GM20000 (cell line): ENCODE data around the gene NTMT1.

Experiments
- DNase-seq: peaks from one replicate; pipeline ENCODE4 v3.0.0; 2012; ENCODE audit warnings: low spot score
- CTCF ChIP-seq: IDR thresholded peaks from 2 replicates; pipeline ENCODE4 v1.5.1; 2012; ENCODE audit warnings: mild to moderate bottlenecking, control low read depth; ENCODE audit errors: extremely low read depth, missing control alignments

The NTMT1 gene

DNA sequence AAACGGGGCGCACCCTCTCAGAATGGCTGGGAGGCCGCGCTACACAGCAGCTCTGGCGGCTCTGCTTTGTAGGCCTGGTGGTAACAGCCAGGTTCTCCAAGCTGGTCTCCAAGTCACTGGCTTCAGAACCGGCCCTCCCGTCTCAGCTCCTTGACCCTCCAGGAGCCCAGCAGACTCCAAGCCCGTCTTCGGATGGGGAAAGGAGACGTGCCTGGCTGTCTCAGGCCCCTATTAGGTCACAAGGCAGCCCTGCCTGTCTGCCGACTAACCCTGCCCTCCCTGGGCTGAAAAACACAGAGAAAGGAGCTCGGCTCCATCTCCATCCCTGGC is 13.8 kb downstream of the NTMT1 start:
- no peak for DNase-seq
- TF ChIP-seq CTCF = no peak

GRCh38 chr9:129640086-129640870 is 14.3 kb downstream of the NTMT1 start:
- TF ChIP-seq CTCF = no peak
- DNase-seq = no peak

- TF ChIP-seq CTCF = no peak
- DNase-seq = no peak
These were observed 15.1 kb downstream of the NTMT1 start for GRCh38 chr9:129640871-129641749.

GRCh38 chr9:129641750-129642585 is 16.0 kb downstream of the NTMT1 start, which contains the start of gene ASB6:
Gene ASB6, minus strand, starts transcription at chr9:129642151. Its CDS starts 152 bp downstream, at chr9:129641999.
- DNase-seq = peak; percentile 100

GRCh38 chr9:129643706-129644105 is 17.7 kb downstream of the NTMT1 start:
- TF ChIP-seq CTCF = no peak
- no peak for DNase-seq

More at GRCh38 chr9:129641750-129642585, 16.0 kb downstream of the NTMT1 start, which contains the start of gene ASB6:
- peak; percentile 81 for TF ChIP-seq CTCF

DNA sequence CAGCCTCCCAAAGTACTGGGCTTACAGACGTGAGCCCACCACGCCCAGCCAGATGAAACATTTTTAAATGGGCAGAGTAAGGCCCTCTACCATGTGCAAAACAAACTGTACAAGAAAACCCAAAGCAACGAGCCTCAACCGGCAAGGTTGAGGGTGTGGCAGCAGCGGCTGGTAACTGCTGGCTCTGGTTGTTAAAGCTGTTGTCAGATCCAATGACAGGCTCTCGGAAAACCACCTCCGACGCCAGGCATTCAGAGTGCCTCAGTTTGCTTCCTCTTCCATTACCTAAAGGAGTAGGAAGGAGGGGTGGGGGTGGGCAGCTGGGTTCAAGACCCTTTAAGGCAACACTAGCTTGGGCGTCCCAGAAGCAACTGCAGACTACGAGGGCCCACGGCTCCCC is 18.4 kb downstream of the NTMT1 start:
- no peak for TF ChIP-seq CTCF
- no peak for DNase-seq

DNA sequence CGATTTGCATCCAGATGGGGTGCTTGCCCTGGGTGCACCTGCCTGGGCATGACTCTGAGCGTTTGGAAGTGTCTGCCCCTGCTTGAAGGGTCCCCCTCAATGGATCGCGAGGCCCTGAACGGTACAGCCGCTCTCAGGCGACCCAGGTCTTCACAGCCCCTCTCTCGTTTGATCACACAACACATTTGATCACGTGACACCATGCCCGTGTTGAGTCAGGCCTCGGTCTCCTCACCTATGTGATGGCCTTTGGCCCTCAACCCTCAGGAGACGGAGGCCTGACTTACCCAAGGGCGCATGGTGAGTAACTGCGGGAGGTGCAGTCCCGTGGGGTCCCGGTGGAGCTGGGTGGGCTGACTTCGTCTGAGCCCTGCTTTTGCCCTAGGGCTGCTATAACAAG is 18.9 kb downstream of the NTMT1 start:
- DNase-seq = no peak
- TF ChIP-seq CTCF = no peak
